Esophagus muscularis mucosa (tissue), 4 donors: ENCODE measurements around the gene ANKS1B. TPM values are rescaled to one million over a fixed set of nuclear protein-coding genes. Genes with fewer than 3 reads are reported as not detected.

Experiments
- DNase-seq: peaks from one replicate; pipeline ENCODE4 v3.0.0-alpha.2; 2017; ENCODE audit errors: extremely low spot score
- H3K27ac ChIP-seq, 4 donors: fragments of 200-600 bp; sonication (generic); replicated peaks in 1 of 4; 1 replicate in 3 of 4; 2 replicates in 1 of 4; pipeline ENCODE4 v1.5.1; 2016 to 2019; ENCODE audit warnings: mild to moderate bottlenecking in 1 of 4
- H3K27me3 ChIP-seq, 4 donors: fragments of 200-600 bp; sonication (generic); one replicate each; pipeline versions ENCODE4 v1.5.1 to v1.6.0; 2016 to 2019
- H3K36me3 ChIP-seq, 4 donors: fragments of 200-600 bp; sonication (generic); one replicate each; pipeline ENCODE4 v1.5.1; 2016 to 2019
- H3K4me1 ChIP-seq, 4 donors: fragments of 200-600 bp; sonication (generic); one replicate each; pipeline ENCODE4 v1.5.1; 2016 to 2019
- H3K4me3 ChIP-seq, 4 donors: fragments of 200-600 bp; sonication (generic); 1 replicate in 2 of 4; 2 replicates in 2 of 4; pipeline ENCODE4 v1.5.1; 2016 to 2019; ENCODE audit warnings: mild to moderate bottlenecking in 4 of 4, moderate library complexity in 1 of 4
- H3K9me3 ChIP-seq, 4 donors: fragments of 200-600 bp; sonication (generic); 1 replicate in 3 of 4; 2 replicates in 1 of 4; pipeline ENCODE4 v1.5.1; 2016 to 2019
- EP300 ChIP-seq: sonication (generic); formaldehyde crosslinking; IDR thresholded peaks from one replicate; pipeline ENCODE4 v1.6.1; 2017; ENCODE audit warnings: antibody characterized with exemption
- POLR2A ChIP-seq: fragments of 450-650 bp; IDR thresholded peaks from one replicate; pipeline ENCODE4 v1.6.1; 2017; ENCODE audit warnings: antibody characterized with exemption, moderate library complexity, mild to moderate bottlenecking, low read depth
- POLR2AphosphoS5 ChIP-seq, 2 donors: sonication (generic); formaldehyde crosslinking; IDR thresholded peaks; one replicate each; pipeline ENCODE4 v1.6.1; 2017; ENCODE audit warnings: antibody characterized with exemption in 2 of 2
- WGBS: methylation state at CpG from one replicate; pipeline ENCODE4 v1.1.5; 2018; 5-methylcytosine and 5-hydroxymethylcytosine counted together
- intact Hi-C: fragments of 100-400 bp; cut with DNase I; formaldehyde crosslinking; loops from one replicate; pipeline ENCODE4 v1.15.1; 2023
- total RNA-seq, 4 donors: library from RNA; depleted of rRNA; stranded (reverse); fragments of >200 nt; gene quantifications; one replicate each; pipeline versions ENCODE4 v1.1.0 to v1.2.1, GENCODE V29; 2016
- TF ChIP-seq, protein P1 (sequence below), 3 experiments: fragments of 200-600 bp in 2 of 3; fragments of 450-650 bp in 1 of 3; sonication (generic) in 2 of 3; IDR thresholded peaks; one replicate each; pipeline ENCODE4 v1.5.1; 2017 to 2019; ENCODE audit warnings: antibody characterized with exemption in 3 of 3, mild to moderate bottlenecking in 2 of 3, moderate library complexity in 1 of 3

Gene ANKS1B
- total RNA-seq, 4 donors from 2014 or later, result 20.4 to 28.7 (median 21.6) TPM

GRCh38 chr12:99783421-99783820 is 201.3 kb downstream of the ANKS1B start:
- Histone ChIP-seq H3K9me3 (no peaks in the 10 kb centered on the region), H3K27me3 (no peaks in the 10 kb centered on the region), H3K4me3 (no peak overlapping the region), H3K27ac (no peak overlapping the region), H3K36me3 (peaks cover 0 to 12% (median 0%) of the 10 kb centered on the region in 4 donors), H3K4me1 (no peaks in the 10 kb centered on the region)
- intact Hi-C loops, result no loop called here
- 77% methylated on average over 3 of the region's 3 CpGs for WGBS
- no peak for DNase-seq
- TF ChIP-seq POLR2AphosphoS5 (IDR thresholded peaks at IDR 0.05) (no peak), EP300 (no peak), POLR2A (no peak)
- TF ChIP-seq, protein P1, sequence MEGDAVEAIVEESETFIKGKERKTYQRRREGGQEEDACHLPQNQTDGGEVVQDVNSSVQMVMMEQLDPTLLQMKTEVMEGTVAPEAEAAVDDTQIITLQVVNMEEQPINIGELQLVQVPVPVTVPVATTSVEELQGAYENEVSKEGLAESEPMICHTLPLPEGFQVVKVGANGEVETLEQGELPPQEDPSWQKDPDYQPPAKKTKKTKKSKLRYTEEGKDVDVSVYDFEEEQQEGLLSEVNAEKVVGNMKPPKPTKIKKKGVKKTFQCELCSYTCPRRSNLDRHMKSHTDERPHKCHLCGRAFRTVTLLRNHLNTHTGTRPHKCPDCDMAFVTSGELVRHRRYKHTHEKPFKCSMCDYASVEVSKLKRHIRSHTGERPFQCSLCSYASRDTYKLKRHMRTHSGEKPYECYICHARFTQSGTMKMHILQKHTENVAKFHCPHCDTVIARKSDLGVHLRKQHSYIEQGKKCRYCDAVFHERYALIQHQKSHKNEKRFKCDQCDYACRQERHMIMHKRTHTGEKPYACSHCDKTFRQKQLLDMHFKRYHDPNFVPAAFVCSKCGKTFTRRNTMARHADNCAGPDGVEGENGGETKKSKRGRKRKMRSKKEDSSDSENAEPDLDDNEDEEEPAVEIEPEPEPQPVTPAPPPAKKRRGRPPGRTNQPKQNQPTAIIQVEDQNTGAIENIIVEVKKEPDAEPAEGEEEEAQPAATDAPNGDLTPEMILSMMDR (IDR thresholded peaks at IDR 0.05), result no peak

GRCh38 chr12:99772274-99772673 is 212.5 kb downstream of the ANKS1B start:
- 63% methylated on average over 3 of the region's 3 CpGs for WGBS
- Histone ChIP-seq H3K9me3 (no peaks in the 10 kb centered on the region), H3K4me1 (no peaks in the 10 kb centered on the region), H3K36me3 (peaks cover 0 to 5% (median 2%) of the 10 kb centered on the region in 4 donors), H3K4me3 (no peak overlapping the region), H3K27me3 (no peaks in the 10 kb centered on the region), H3K27ac (no peak overlapping the region)
- intact Hi-C loops, result no loop called here
- no peak for DNase-seq
- TF ChIP-seq POLR2A, result no peak
- no peak for TF ChIP-seq POLR2AphosphoS5 (IDR thresholded peaks at IDR 0.05)
- no peak for TF ChIP-seq EP300
- TF ChIP-seq, protein P1 (IDR thresholded peaks at IDR 0.05), result no peak

DNA sequence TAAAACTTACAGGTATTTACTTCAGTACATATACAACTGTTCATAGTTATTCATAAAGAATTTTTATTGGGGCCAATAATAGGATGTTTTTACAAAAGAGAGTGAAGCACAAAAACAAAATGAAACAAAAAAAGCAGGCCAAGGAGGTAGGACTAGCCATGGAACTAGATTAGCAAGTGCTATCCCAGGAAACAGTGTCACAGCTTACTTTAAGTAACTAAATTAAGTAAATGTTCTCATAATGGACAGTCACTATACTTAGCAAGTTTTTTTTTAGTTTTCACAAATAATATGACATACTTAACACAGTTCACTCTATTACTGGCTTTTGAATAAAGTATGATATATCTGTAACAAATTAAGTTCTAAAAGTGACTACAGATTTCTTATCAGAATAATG is 213.1 kb downstream of the ANKS1B start:
- Histone ChIP-seq H3K4me1 (no peaks in the 10 kb centered on the region), H3K27ac (no peak overlapping the region), H3K36me3 (peaks cover 0 to 5% (median 2%) of the 10 kb centered on the region in 4 donors), H3K9me3 (no peaks in the 10 kb centered on the region), H3K27me3 (no peaks in the 10 kb centered on the region), H3K4me3 (no peak overlapping the region)
- TF ChIP-seq, protein P1 (IDR thresholded peaks at IDR 0.05), result no peak
- TF ChIP-seq POLR2A (no peak), POLR2AphosphoS5 (IDR thresholded peaks at IDR 0.05) (no peak)
- no peak for DNase-seq
- intact Hi-C loops, result no loop called here

DNA sequence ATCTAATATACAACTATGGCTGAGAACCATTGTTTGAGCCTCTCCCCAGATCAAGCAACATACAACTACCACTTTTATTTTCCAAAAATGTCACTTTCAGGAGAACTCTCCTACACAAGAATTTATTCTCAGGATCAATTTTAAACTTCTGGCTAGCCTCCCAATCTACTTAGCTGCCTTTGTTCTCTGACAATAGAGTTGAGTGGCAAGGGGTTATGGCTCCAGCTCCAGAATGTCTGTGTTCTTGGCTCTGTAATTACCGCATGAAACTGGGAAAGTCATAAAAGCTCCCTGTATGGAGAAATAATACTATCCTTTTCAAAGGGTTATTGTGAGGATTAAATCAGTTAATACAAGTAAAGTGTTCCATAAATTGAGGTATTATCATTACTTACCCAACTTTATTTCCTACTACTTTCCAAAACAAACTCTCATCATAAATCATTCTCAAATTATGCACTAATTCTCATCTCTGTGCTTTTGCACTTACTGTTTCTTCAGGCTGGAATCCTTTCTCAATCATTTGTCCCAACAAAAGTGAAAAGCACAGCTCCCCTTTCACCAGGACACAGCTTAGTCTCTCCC is 215.2 kb downstream of the ANKS1B start:
- 69% methylated on average over 1 of the region's 1 CpG for WGBS
- Histone ChIP-seq H3K36me3 (peaks cover 0 to 3% (median 1%) of the 10 kb centered on the region in 4 donors), H3K27ac (no peak overlapping the region), H3K9me3 (no peaks in the 10 kb centered on the region), H3K4me3 (no peak overlapping the region), H3K27me3 (no peaks in the 10 kb centered on the region), H3K4me1 (no peaks in the 10 kb centered on the region)
- TF ChIP-seq EP300 (no peak), POLR2AphosphoS5 (IDR thresholded peaks at IDR 0.05) (no peak), POLR2A (no peak)
- TF ChIP-seq, protein P1 (IDR thresholded peaks at IDR 0.05), result no peak
- DNase-seq, result no peak
- intact Hi-C loops, result loop anchor here (5.0 kb wide), 1 partner anchor 727 kb away; no protein-coding TSS in a partner anchor

DNA sequence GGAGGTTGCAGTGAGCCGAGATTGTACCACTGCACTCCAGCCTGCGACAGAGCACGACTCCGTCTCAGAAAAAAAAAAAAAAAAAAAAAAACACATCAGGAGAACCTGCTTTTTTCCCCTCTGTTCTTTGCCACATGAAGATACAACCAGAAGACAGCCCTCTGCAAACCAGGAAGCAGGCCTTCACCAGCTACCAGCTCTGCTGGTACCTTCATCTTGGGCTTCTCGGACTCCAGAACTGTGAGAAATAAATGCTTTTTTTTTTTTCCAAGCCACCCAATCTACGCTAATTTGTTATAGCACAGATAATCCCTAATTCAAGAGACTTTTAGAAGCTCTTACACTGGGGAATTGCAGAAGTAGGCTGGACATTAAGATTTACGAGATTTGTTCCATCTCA is 216.0 kb downstream of the ANKS1B start:
- WGBS, result 92% methylated on average over 7 of the region's 7 CpGs
- Histone ChIP-seq H3K27me3 (no peaks in the 10 kb centered on the region), H3K27ac (no peak overlapping the region), H3K4me1 (no peaks in the 10 kb centered on the region), H3K36me3 (no peaks in the 10 kb centered on the region), H3K4me3 (no peak overlapping the region), H3K9me3 (no peaks in the 10 kb centered on the region)
- intact Hi-C loops, result loop anchor here (5.0 kb wide), 1 partner anchor 726 kb away; no protein-coding TSS in a partner anchor
- TF ChIP-seq POLR2A, result no peak
- no peak for TF ChIP-seq EP300
- TF ChIP-seq POLR2AphosphoS5 (IDR thresholded peaks at IDR 0.05), result no peak
- TF ChIP-seq, protein P1 (IDR thresholded peaks at IDR 0.05), result no peak
- DNase-seq, result no peak
